Esophagus squamous epithelium (tissue), 5 donors: ENCODE measurements around the gene FIS1. TPM values are rescaled to one million over a fixed set of nuclear protein-coding genes. Genes with fewer than 3 reads are reported as not detected.
A peak's percentile ranks its signal among the peaks of the same experiment; 100 is the strongest.
"Not testable (repeated sequence)": the region's sequence is repeated elsewhere in the genome, so short reads cannot be mapped to it uniquely, and the experiment has no call there.

Source experiments
- DNase-seq: peaks from one replicate; lab custom pipeline; 2025; lab: John Stamatoyannopoulos, UW
- H3K27ac ChIP-seq, 4 donors: fragments of 200-600 bp; sonication (generic); one replicate each; pipeline ENCODE4 v1.5.1; 2016 to 2019; ENCODE audit warnings: mild to moderate bottlenecking in 1 of 4
- H3K27me3 ChIP-seq, 4 donors: fragments of 200-600 bp; sonication (generic); 1 replicate in 3 of 4; 2 replicates in 1 of 4; pipeline versions ENCODE4 v1.5.1 to v1.6.0; 2017 to 2021; ENCODE audit warnings: antibody characterized with exemption in 1 of 4
- H3K36me3 ChIP-seq, 3 donors: fragments of 200-600 bp; sonication (generic); one replicate each; pipeline ENCODE4 v1.5.1; 2016 to 2019
- H3K4me1 ChIP-seq, 3 donors: fragments of 200-600 bp; sonication (generic); one replicate each; pipeline ENCODE4 v1.5.1; 2017 to 2019
- H3K4me3 ChIP-seq, 4 donors: fragments of 200-600 bp; sonication (generic); 1 replicate in 3 of 4; 2 replicates in 1 of 4; pipeline ENCODE4 v1.5.1; 2016 to 2019; ENCODE audit warnings: mild to moderate bottlenecking in 2 of 4, moderate library complexity in 1 of 4
- H3K9me3 ChIP-seq, 3 donors: fragments of 200-600 bp; sonication (generic); one replicate each; pipeline ENCODE4 v1.5.1; 2016 to 2019
- CTCF ChIP-seq, 6 experiments: fragments of 450-650 bp in 4 of 6; fragments of 200-600 bp in 2 of 6; sonication (generic) in 2 of 6; IDR thresholded peaks; one replicate each; pipeline ENCODE4 v1.5.1; 2016 to 2019; ENCODE audit warnings: antibody characterized with exemption in 6 of 6, mild to moderate bottlenecking in 4 of 6, moderate library complexity in 4 of 6
- POLR2A ChIP-seq, 4 donors: fragments of 450-650 bp; IDR thresholded peaks; one replicate each; pipeline ENCODE4 v1.6.1; 2017; ENCODE audit warnings: antibody characterized with exemption in 4 of 4, mild to moderate bottlenecking in 4 of 4, moderate library complexity in 3 of 4
- WGBS, 2 donors: methylation state at CpG; one replicate each; pipeline ENCODE4 v1.1.5; 2018; 5-methylcytosine and 5-hydroxymethylcytosine counted together
- intact Hi-C: fragments of 100-400 bp; cut with DNase I; formaldehyde crosslinking; loops from one replicate; pipeline ENCODE4 v1.15.0; 2022
- total RNA-seq, 4 donors: library from RNA; depleted of rRNA; stranded (reverse); fragments of >200 nt; gene quantifications; one replicate each; pipeline ENCODE4 v1.1.0, GENCODE V29; 2016
- donor health status: DM: yes; HTN: yes; CAD: no.

The FIS1 gene
- total RNA-seq, 4 donors from 2014 or later = 127 to 233 (median 145) TPM

GRCh38 chr7:101258243-101258731 is 13.4 kb upstream of the FIS1 start:
- no peak for DNase-seq
- 65 to 71% methylated on average over 7 of the region's 7 CpGs for WGBS, 2 donors
- TF ChIP-seq POLR2A (IDR thresholded peaks at IDR 0.05) (no peak), CTCF (IDR thresholded peaks at IDR 0.05) (no peak)

GRCh38 chr7:101255796-101256195 is 10.9 kb upstream of the FIS1 start:
- no peak for DNase-seq
- no peak overlapping the region for H3K27ac ChIP-seq
- peaks cover 0 to 4% (median 0%) of the 10 kb centered on the region in 4 donors for H3K27me3 ChIP-seq
- H3K36me3 ChIP-seq = no peaks in the 10 kb centered on the region
- no peak overlapping the region for H3K4me3 ChIP-seq
- no peaks in the 10 kb centered on the region for H3K9me3 ChIP-seq
- 37 to 56% methylated on average over 4 of the region's 4 CpGs for WGBS, 2 donors
- peaks cover 6 to 15% (median 13%) of the 10 kb centered on the region in 3 donors for H3K4me1 ChIP-seq
- intact Hi-C loops = no loop called here
- no peak for TF ChIP-seq CTCF (IDR thresholded peaks at IDR 0.05)
- no peak for TF ChIP-seq POLR2A (IDR thresholded peaks at IDR 0.05)

More at GRCh38 chr7:101258243-101258731, 13.4 kb upstream of the FIS1 start:
- intact Hi-C loops = no loop called here
- peaks cover 0 to 15% (median 0%) of the 10 kb centered on the region in 4 donors for H3K27me3 ChIP-seq
- H3K4me3 ChIP-seq = no peak overlapping the region
- H3K27ac ChIP-seq = no peak overlapping the region
- no peaks in the 10 kb centered on the region for H3K4me1 ChIP-seq
- no peaks in the 10 kb centered on the region for H3K9me3 ChIP-seq
- H3K36me3 ChIP-seq = no peaks in the 10 kb centered on the region

- H3K27me3 ChIP-seq, H3K9me3 ChIP-seq, intact Hi-C loops, DNase-seq, H3K27ac ChIP-seq, H3K4me3 ChIP-seq: not testable (repeated sequence)
- 79 to 87% methylated on average over 5 of the region's 5 CpGs for WGBS, 2 donors
- H3K36me3 ChIP-seq = peaks cover 0 to 19% (median 0%) of the 10 kb centered on the region in 3 donors
- peaks cover 6 to 31% (median 16%) of the 10 kb centered on the region in 3 donors for H3K4me1 ChIP-seq
These were observed 8.3 kb upstream of the FIS1 start for GRCh38 chr7:101253199-101253598.

GRCh38 chr7:101251871-101252659 is 7.2 kb upstream of the FIS1 start:
- peak overlapping the region; percentile 73 to 83 (median 76) for H3K27ac ChIP-seq
- no peaks in the 10 kb centered on the region for H3K27me3 ChIP-seq
- H3K4me1 ChIP-seq = peaks cover 6 to 31% (median 16%) of the 10 kb centered on the region in 3 donors
- peak overlapping the region; percentile 60 to 79 (median 74) for H3K4me3 ChIP-seq
- WGBS, 2 donors = 0 to 1% methylated on average over 35 to 43 of the region's 55 CpGs
- TF ChIP-seq CTCF (IDR thresholded peaks at IDR 0.05) (no peak), POLR2A (IDR thresholded peaks at IDR 0.05) (peak in 2 of 4 donors; percentile 16 to 21)
- DNase-seq = peak; percentile 70
- intact Hi-C loops = no loop called here
- H3K9me3 ChIP-seq = no peaks in the 10 kb centered on the region
- peaks cover 0 to 31% (median 0%) of the 10 kb centered on the region in 3 donors for H3K36me3 ChIP-seq

- intact Hi-C loops = no loop called here
- no peak overlapping the region for H3K4me3 ChIP-seq
- no peaks in the 10 kb centered on the region for H3K9me3 ChIP-seq
- H3K36me3 ChIP-seq = peaks cover 0 to 41% (median 0%) of the 10 kb centered on the region in 3 donors
- no peak for DNase-seq
- peaks cover 7 to 44% (median 23%) of the 10 kb centered on the region in 3 donors for H3K4me1 ChIP-seq
- TF ChIP-seq POLR2A (IDR thresholded peaks at IDR 0.05) = no peak
- no peak for TF ChIP-seq CTCF (IDR thresholded peaks at IDR 0.05)
- no peaks in the 10 kb centered on the region for H3K27me3 ChIP-seq
- 86 to 92% methylated on average over 3 of the region's 3 CpGs for WGBS, 2 donors
- H3K27ac ChIP-seq = no peak overlapping the region
These were observed 5.4 kb upstream of the FIS1 start for GRCh38 chr7:101250324-101250723.
